Measurements from ENCODE around the gene FBXL15. TPM values are rescaled to one million over a fixed set of nuclear protein-coding genes. Genes with fewer than 3 reads are reported as not detected.

The FBXL15 gene
- total RNA-seq, 1 donor from 2014 or later = 12.3 TPM

DNA sequence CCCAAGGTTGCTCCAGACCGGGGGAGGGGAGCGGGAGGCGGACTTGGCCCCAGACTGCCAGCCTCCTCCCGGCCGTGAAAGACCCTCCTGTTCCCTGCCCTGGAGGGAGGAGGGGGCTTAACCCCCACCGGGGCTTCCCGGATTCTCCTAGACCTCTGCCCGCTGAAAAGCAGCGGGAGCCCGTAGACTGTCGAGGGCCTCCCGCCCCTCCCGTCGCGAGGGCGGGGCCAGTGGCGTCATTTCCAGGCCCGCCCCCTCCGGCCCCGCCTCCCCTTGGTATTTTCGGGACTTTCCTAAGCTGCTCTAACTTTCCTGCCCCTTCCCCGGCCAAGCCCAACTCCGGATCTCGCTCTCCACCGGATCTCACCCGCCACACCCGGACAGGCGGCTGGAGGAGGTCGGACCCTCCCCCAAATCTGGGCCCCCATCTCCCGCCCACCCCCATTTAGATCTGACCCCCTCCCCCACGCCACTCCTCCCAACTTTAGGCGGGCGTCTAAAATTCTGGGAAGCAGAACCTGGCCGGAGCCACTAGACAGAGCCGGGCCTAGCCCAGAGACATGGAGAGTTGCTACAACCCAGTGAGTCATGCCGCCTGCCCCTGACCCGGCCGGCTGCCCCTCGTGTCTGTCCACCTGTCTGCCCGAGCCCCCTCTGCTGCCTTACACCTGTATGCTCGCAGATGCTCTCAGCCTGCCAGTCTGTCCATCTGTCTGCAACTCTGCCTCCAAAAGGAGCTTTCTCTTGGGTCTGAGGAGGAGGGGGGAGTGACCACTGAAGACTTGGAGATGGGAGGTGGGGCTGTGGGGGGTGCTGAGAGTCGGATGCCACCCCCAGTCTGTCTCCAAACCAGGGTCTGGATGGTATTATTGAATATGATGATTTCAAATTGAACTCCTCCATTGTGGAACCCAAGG is 25.0 kb upstream of the FBXL15 start, which contains the start of gene NFKB2:
Gene NFKB2 (plus strand): TSS at position 306 of the 917 bp plus-strand sequence. CDS start 255 bp downstream, at position 561.
- H3K27ac ChIP-seq (replicated peaks) = peak within 1 kb of the TSS; percentile 96
- intact Hi-C loops (cut with micrococcal nuclease) = loop anchor here (10.0 kb wide), 2 partner anchors 79 to 189 kb away; no protein-coding TSS in a partner anchor
- TF ChIP-seq CTCF (IDR thresholded peaks at IDR 0.05; ENCODE audit: borderline replicate concordance) = no peak
- DNase-seq = peak; percentile 89
- peak within 1 kb of the TSS; percentile 72 for H3K4me3 ChIP-seq
- no peaks in the 10 kb centered on the region for H3K9me3 ChIP-seq (replicated peaks)
- no peaks in the 10 kb centered on the region for H3K27me3 ChIP-seq (ENCODE audit: low read depth)
- peaks cover 54% of the 10 kb centered on the region for H3K4me1 ChIP-seq
- H3K36me3 ChIP-seq = peaks cover 13% of the 10 kb centered on the region

DNA sequence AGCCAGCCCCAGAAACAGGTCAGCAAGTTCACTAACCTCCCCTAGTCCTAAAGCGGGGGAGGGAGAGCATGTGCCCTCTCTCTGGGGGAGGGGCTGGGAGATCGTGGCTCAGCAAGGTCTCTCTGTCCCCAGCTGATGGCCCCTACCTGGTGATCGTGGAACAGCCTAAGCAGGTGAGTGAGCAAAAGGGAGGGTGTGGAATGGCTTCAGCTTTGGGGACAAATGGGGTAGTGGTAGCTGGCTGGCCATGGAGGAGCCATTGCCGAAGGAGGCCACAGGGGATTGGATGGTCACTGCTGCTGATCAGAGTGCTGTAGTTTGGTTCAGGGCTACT is 24.4 kb upstream of the FBXL15 start:
- intact Hi-C loops (cut with micrococcal nuclease) = loop anchor here (10.0 kb wide), 2 partner anchors 79 to 189 kb away; no protein-coding TSS in a partner anchor
- Histone ChIP-seq H3K4me3 (peak overlapping the region; percentile 72), H3K27ac (replicated peaks) (peak overlapping the region; percentile 96), H3K27me3 (ENCODE audit: low read depth) (no peaks in the 10 kb centered on the region), H3K36me3 (peaks cover 18% of the 10 kb centered on the region), H3K9me3 (replicated peaks) (no peaks in the 10 kb centered on the region), H3K4me1 (peaks cover 54% of the 10 kb centered on the region)
- DNase-seq = no peak
- TF ChIP-seq CTCF (IDR thresholded peaks at IDR 0.05; ENCODE audit: borderline replicate concordance) = no peak

DNA sequence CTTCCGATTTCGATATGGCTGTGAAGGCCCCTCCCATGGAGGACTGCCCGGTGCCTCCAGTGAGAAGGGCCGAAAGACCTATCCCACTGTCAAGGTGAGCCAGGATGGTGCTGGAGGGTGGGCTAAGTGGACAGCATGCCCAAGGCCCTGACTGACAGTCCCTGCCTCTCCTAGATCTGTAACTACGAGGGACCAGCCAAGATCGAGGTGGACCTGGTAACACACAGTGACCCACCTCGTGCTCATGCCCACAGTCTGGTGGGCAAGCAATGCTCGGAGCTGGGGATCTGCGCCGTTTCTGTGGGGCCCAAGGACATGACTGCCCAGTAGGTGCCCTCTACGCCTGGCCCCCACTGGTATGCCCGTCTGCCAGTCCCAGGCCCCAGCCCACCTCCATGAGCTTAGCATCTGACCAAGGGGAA is 23.9 kb upstream of the FBXL15 start:
- H3K27me3 ChIP-seq (ENCODE audit: low read depth) = no peaks in the 10 kb centered on the region
- peak overlapping the region; percentile 72 for H3K4me3 ChIP-seq
- H3K36me3 ChIP-seq = peaks cover 23% of the 10 kb centered on the region
- no peak for TF ChIP-seq CTCF (IDR thresholded peaks at IDR 0.05; ENCODE audit: borderline replicate concordance)
- H3K27ac ChIP-seq (replicated peaks) = no peak overlapping the region
- DNase-seq = no peak
- intact Hi-C loops (cut with micrococcal nuclease) = loop anchor here (10.0 kb wide), 2 partner anchors 78 to 188 kb away; no protein-coding TSS in a partner anchor
- H3K4me1 ChIP-seq = peaks cover 54% of the 10 kb centered on the region
- H3K9me3 ChIP-seq (replicated peaks) = no peaks in the 10 kb centered on the region

- no peak for TF ChIP-seq CTCF (IDR thresholded peaks at IDR 0.05; ENCODE audit: borderline replicate concordance)
- Histone ChIP-seq H3K36me3 (peaks cover 29% of the 10 kb centered on the region), H3K4me3 (no peak overlapping the region), H3K27me3 (ENCODE audit: low read depth) (no peaks in the 10 kb centered on the region), H3K4me1 (peaks cover 54% of the 10 kb centered on the region), H3K9me3 (replicated peaks) (no peaks in the 10 kb centered on the region), H3K27ac (replicated peaks) (no peak overlapping the region)
- DNase-seq = no peak
- intact Hi-C loops (cut with micrococcal nuclease) = loop anchor here (10.0 kb wide), 2 partner anchors 77 to 187 kb away; no protein-coding TSS in a partner anchor
These were observed 23.1 kb upstream of the FBXL15 start for GRCh38 chr10:102397222-102398171.

All from left ventricle myocardium inferior (tissue), 1 donor.